GM23338 (cell line): ENCODE data around the gene KIAA1586. TPM values are rescaled to one million over a fixed set of nuclear protein-coding genes. Genes with fewer than 3 reads are reported as not detected.

ENCODE experiments used
- ATAC-seq: fragments of 200-7000 bp; cut with Tn5 transposase; 3 replicates; pipeline ENCODE4 v1.9.1; 2020
- DNase-seq: peaks from one replicate; pipeline ENCODE4 v3.0.0-alpha.2; 2015; ENCODE audit warnings: low spot score
- H2AFZ ChIP-seq: fragments of 200-600 bp; sonication (generic); 2 replicates; pipeline ENCODE4 v1.8.0; 2016; ENCODE audit warnings: antibody characterized with exemption, mild to moderate bottlenecking, moderate library complexity
- H3F3A ChIP-seq: fragments of 200-600 bp; sonication (generic); replicated peaks from 2 replicates; pipeline ENCODE4 v1.8.0; 2017; ENCODE audit warnings: antibody characterized with exemption, mixed run types, low read depth
- H3K27ac ChIP-seq: fragments of 200-600 bp; sonication (generic); 2 replicates; pipeline ENCODE4 v1.6.1; 2016; ENCODE audit warnings: low read depth
- H3K27me3 ChIP-seq: fragments of 200-600 bp; sonication (generic); 2 replicates; pipeline ENCODE4 v1.8.0; 2016; ENCODE audit warnings: mild to moderate bottlenecking, mixed run types, moderate library complexity; ENCODE audit not compliant: insufficient read depth
- H3K36me3 ChIP-seq: fragments of 200-600 bp; sonication (generic); 2 replicates; pipeline ENCODE4 v1.8.0; 2016; ENCODE audit warnings: mild to moderate bottlenecking; ENCODE audit not compliant: insufficient read depth
- H3K4me1 ChIP-seq: fragments of 200-600 bp; sonication (generic); 2 replicates; pipeline ENCODE4 v1.8.0; 2016; ENCODE audit warnings: mild to moderate bottlenecking, moderate library complexity; ENCODE audit not compliant: insufficient read depth
- H3K4me2 ChIP-seq: fragments of 200-600 bp; sonication (generic); 2 replicates; pipeline ENCODE4 v1.7.1; 2017; ENCODE audit warnings: mixed run types
- H3K4me3 ChIP-seq: fragments of 200-600 bp; sonication (generic); 2 replicates; pipeline ENCODE4 v1.6.1; 2016; ENCODE audit warnings: mixed run types
- H3K79me2 ChIP-seq: fragments of 200-600 bp; sonication (generic); replicated peaks from 2 replicates; pipeline ENCODE4 v1.8.0; 2017; ENCODE audit warnings: mild to moderate bottlenecking; ENCODE audit not compliant: insufficient read depth
- H3K9me2 ChIP-seq: fragments of 200-600 bp; sonication (generic); 2 replicates; pipeline ENCODE4 v1.8.0; 2017; ENCODE audit not compliant: insufficient read depth
- H4K20me1 ChIP-seq: fragments of 200-600 bp; sonication (generic); replicated peaks from 2 replicates; pipeline ENCODE4 v1.8.0; 2017; ENCODE audit warnings: mild to moderate bottlenecking; ENCODE audit not compliant: insufficient read depth
- H3K27ac Mint-ChIP-seq: 2 replicates; pipeline ENCODE4 v1.8.0; 2020; ENCODE audit warnings: inconsistent platforms, mild to moderate bottlenecking, moderate library complexity, mixed read lengths
- H3K27me3 Mint-ChIP-seq: 3 replicates; pipeline ENCODE4 v1.8.0; 2022; ENCODE audit warnings: low read depth, mild to moderate bottlenecking, moderate library complexity, mixed read lengths, inconsistent platforms; ENCODE audit not compliant: insufficient read depth, poor library complexity
- H3K36me3 Mint-ChIP-seq: 3 replicates; pipeline ENCODE4 v1.8.0; 2021; ENCODE audit warnings: low read depth, mild to moderate bottlenecking, inconsistent platforms, moderate library complexity, mixed read lengths
- H3K4me1 Mint-ChIP-seq: 3 replicates; pipeline ENCODE4 v1.8.0; 2020; ENCODE audit warnings: mild to moderate bottlenecking, inconsistent platforms, mixed read lengths
- H3K4me3 Mint-ChIP-seq: 3 replicates; pipeline ENCODE4 v1.8.0; 2021; ENCODE audit warnings: moderate library complexity, mild to moderate bottlenecking, inconsistent platforms, mixed read lengths
- H3K9me3 Mint-ChIP-seq: 3 replicates; pipeline ENCODE4 v1.8.0; 2020; ENCODE audit warnings: moderate library complexity, mild to moderate bottlenecking, inconsistent platforms, mixed read lengths
- CREB1 ChIP-seq: fragments of 250-450 bp; sonication (Bioruptor Pico); IDR thresholded peaks from 2 replicates; pipeline ENCODE4 v1.5.0; 2020; ENCODE audit warnings: low read depth, mild to moderate bottlenecking, moderate library complexity
- ETS1 ChIP-seq: IDR thresholded peaks from 2 replicates; pipeline ENCODE4 v1.6.1; 2016; ENCODE audit warnings: antibody characterized with exemption
- EZH2 ChIP-seq: fragments of 200-600 bp; sonication (generic); IDR thresholded peaks from one replicate; pipeline ENCODE4 v1.8.0; 2017; ENCODE audit warnings: antibody characterized with exemption, mild to moderate bottlenecking, low read depth; ENCODE audit not compliant: unreplicated experiment
- EZH2phosphoT487 ChIP-seq: fragments of 200-600 bp; sonication (generic); IDR thresholded peaks from one replicate; pipeline ENCODE4 v1.8.1; 2018; ENCODE audit warnings: antibody characterized with exemption; ENCODE audit not compliant: unreplicated experiment
- JUNB ChIP-seq: IDR thresholded peaks from one replicate; pipeline ENCODE4 v1.6.1; 2016; ENCODE audit warnings: antibody characterized with exemption; ENCODE audit not compliant: unreplicated experiment
- NANOG ChIP-seq: IDR thresholded peaks from 2 replicates; pipeline ENCODE4 v1.6.1; 2016; ENCODE audit warnings: antibody characterized with exemption, borderline replicate concordance
- POLR2AphosphoS5 ChIP-seq: IDR thresholded peaks from 2 replicates; pipeline ENCODE4 v1.6.1; 2016; ENCODE audit warnings: antibody characterized with exemption, low read depth
- STAT1 ChIP-seq: IDR thresholded peaks from one replicate; pipeline ENCODE4 v1.6.1; 2016; ENCODE audit warnings: antibody characterized with exemption; ENCODE audit not compliant: unreplicated experiment
- ZNF114 ChIP-seq: fragments of 250-450 bp; sonication (Bioruptor Pico); IDR thresholded peaks from 2 replicates; pipeline ENCODE4 v1.5.0; 2020; ENCODE audit warnings: mild to moderate bottlenecking, moderate library complexity
- ZNF331 ChIP-seq: fragments of 250-450 bp; sonication (Bioruptor Pico); IDR thresholded peaks from 2 replicates; pipeline ENCODE4 v1.5.0; 2020; ENCODE audit warnings: low read depth, mild to moderate bottlenecking, moderate library complexity
- ZNF462 ChIP-seq: fragments of 250-450 bp; sonication (Bioruptor Pico); IDR thresholded peaks from 2 replicates; pipeline ENCODE4 v1.5.0; 2020; ENCODE audit warnings: mild to moderate bottlenecking, moderate library complexity
- polyA plus RNA-seq: library from polyadenylated mRNA; unstranded; fragments of >200 nt; fragmentation: Nextera tagmentation; extraction: Ambion mirVana; gene quantifications from 2 replicates; pipeline ENCODE4 v1.2.1, GENCODE V29; 2016
- total RNA-seq: library from RNA; depleted of rRNA; stranded (reverse); fragments of >200 nt; shearing (Covaris generic); gene quantifications from 2 replicates; pipeline ENCODE4 v1.2.3, GENCODE V29; 2014
- TF ChIP-seq, protein P1 (sequence below), 2 experiments: fragments of 200-600 bp in 1 of 2; sonication (generic) in 1 of 2; conservative IDR thresholded peaks; 2 replicates each; pipeline versions ENCODE4 v1.5.1 to v1.6.1; 2016 to 2017; ENCODE audit warnings: antibody characterized with exemption in 2 of 2, low read depth in 2 of 2, mild to moderate bottlenecking in 2 of 2, moderate library complexity in 1 of 2
- TF ChIP-seq, protein P2 (sequence below): IDR thresholded peaks from one replicate; pipeline ENCODE4 v1.6.1; 2018; ENCODE audit warnings: antibody characterized with exemption; ENCODE audit not compliant: unreplicated experiment

KIAA1586 gene
- total and polyA plus RNA-seq, 2 experiments from 2014 or later, result 24.0 to 37.7 TPM

DNA sequence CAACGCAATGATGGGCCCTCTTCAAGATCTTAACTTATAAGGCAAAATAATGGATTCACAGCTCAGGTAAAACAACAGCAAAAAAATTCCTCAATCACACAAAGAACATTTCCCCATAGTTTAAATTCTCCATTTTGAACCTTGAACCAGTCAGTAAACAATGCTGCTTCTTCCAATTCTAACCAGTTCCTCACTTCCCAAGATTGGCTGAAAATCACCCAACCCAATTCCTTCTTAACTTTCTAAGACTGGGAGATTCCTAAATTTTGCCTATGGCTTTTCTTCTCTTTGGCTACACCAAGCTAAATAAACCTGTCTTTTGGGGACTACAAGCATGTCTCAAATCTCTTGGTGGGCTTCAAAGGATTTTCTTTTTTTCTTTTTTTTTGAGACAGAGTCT is 40.4 kb downstream of the KIAA1586 start:
- H3K4me3 ChIP-seq, result no peak overlapping the region
- Mint-ChIP-seq H3K4me3 (no peak overlapping the region), H3K4me1 (peaks cover 21% of the 10 kb centered on the region), H3K9me3 (no peaks in the 10 kb centered on the region), H3K27me3 (peaks cover 3% of the 10 kb centered on the region), H3K36me3 (peaks cover 6% of the 10 kb centered on the region), H3K27ac (no peak overlapping the region)
- DNase-seq (no peak), ATAC-seq (no peak)
- H3K36me3 ChIP-seq, result no peaks in the 10 kb centered on the region
- no peaks in the 10 kb centered on the region for H3K27me3 ChIP-seq
- TF ChIP-seq JUNB, result no peak
- no peak for TF ChIP-seq ZNF331
- no peak for TF ChIP-seq CREB1 (CRISPR knock-in tag)
- no peak for TF ChIP-seq NANOG
- TF ChIP-seq ZNF114 (CRISPR knock-in tag), result no peak
- TF ChIP-seq EZH2phosphoT487, result no peak
- TF ChIP-seq STAT1, result no peak
- TF ChIP-seq ETS1, result no peak
- TF ChIP-seq, protein P1, sequence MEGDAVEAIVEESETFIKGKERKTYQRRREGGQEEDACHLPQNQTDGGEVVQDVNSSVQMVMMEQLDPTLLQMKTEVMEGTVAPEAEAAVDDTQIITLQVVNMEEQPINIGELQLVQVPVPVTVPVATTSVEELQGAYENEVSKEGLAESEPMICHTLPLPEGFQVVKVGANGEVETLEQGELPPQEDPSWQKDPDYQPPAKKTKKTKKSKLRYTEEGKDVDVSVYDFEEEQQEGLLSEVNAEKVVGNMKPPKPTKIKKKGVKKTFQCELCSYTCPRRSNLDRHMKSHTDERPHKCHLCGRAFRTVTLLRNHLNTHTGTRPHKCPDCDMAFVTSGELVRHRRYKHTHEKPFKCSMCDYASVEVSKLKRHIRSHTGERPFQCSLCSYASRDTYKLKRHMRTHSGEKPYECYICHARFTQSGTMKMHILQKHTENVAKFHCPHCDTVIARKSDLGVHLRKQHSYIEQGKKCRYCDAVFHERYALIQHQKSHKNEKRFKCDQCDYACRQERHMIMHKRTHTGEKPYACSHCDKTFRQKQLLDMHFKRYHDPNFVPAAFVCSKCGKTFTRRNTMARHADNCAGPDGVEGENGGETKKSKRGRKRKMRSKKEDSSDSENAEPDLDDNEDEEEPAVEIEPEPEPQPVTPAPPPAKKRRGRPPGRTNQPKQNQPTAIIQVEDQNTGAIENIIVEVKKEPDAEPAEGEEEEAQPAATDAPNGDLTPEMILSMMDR (conservative IDR thresholded peaks at IDR 0.05; ENCODE audit: low read depth in 2 of 2), result no peak
- TF ChIP-seq POLR2AphosphoS5, result no peak
- TF ChIP-seq, protein P2, sequence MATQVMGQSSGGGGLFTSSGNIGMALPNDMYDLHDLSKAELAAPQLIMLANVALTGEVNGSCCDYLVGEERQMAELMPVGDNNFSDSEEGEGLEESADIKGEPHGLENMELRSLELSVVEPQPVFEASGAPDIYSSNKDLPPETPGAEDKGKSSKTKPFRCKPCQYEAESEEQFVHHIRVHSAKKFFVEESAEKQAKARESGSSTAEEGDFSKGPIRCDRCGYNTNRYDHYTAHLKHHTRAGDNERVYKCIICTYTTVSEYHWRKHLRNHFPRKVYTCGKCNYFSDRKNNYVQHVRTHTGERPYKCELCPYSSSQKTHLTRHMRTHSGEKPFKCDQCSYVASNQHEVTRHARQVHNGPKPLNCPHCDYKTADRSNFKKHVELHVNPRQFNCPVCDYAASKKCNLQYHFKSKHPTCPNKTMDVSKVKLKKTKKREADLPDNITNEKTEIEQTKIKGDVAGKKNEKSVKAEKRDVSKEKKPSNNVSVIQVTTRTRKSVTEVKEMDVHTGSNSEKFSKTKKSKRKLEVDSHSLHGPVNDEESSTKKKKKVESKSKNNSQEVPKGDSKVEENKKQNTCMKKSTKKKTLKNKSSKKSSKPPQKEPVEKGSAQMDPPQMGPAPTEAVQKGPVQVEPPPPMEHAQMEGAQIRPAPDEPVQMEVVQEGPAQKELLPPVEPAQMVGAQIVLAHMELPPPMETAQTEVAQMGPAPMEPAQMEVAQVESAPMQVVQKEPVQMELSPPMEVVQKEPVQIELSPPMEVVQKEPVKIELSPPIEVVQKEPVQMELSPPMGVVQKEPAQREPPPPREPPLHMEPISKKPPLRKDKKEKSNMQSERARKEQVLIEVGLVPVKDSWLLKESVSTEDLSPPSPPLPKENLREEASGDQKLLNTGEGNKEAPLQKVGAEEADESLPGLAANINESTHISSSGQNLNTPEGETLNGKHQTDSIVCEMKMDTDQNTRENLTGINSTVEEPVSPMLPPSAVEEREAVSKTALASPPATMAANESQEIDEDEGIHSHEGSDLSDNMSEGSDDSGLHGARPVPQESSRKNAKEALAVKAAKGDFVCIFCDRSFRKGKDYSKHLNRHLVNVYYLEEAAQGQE, result no peak
- no peak for TF ChIP-seq EZH2
- no peak for TF ChIP-seq ZNF462
- H3K4me2 ChIP-seq, result no peak overlapping the region
- no peak overlapping the region for H2AFZ ChIP-seq
- H3K79me2 ChIP-seq, result peaks cover 6% of the 10 kb centered on the region
- no peaks in the 10 kb centered on the region for H3K9me2 ChIP-seq
- H3K27ac ChIP-seq, result no peak overlapping the region
- H3F3A ChIP-seq, result no peaks in the 10 kb centered on the region
- peaks cover 9% of the 10 kb centered on the region; the same call in 1 of the 2 replicates for H3K4me1 ChIP-seq
- H4K20me1 ChIP-seq, result no peaks in the 10 kb centered on the region; the same call in 1 of the 2 replicates
